AG04450 (cell line): ENCODE results near the gene RIPOR2. TPM values are rescaled to one million over a fixed set of nuclear protein-coding genes. Genes with fewer than 3 reads are reported as not detected.

ENCODE experiments used
- CTCF ChIA-PET: fragments of 300-600, 350-600 bp; formaldehyde crosslinking; extraction: SDS; loops from one replicate; lab custom pipeline; 2022; ENCODE audit warnings: antibody characterized with exemption, inconsistent platforms; lab: Charles Lee
- POLR2A ChIA-PET: fragments of 350-600 bp; formaldehyde crosslinking; extraction: SDS; loops from one replicate; lab custom pipeline; 2021; ENCODE audit warnings: antibody characterized with exemption, inconsistent platforms; lab: Yijun Ruan, JAX
- DNase-seq: peaks from one replicate; pipeline ENCODE4 v3.0.0-alpha.2; 2011; ENCODE audit warnings: low read depth, low spot score
- H3K27ac ChIP-seq: one replicate; pipeline ENCODE4 v1.5.1; 2012; ENCODE audit warnings: low read depth, low read length, control low read depth
- H3K27me3 ChIP-seq: one replicate; pipeline ENCODE4 v1.6.0; 2012; ENCODE audit warnings: low read length; ENCODE audit not compliant: control insufficient read depth, insufficient read depth
- H3K4me3 ChIP-seq: 2 replicates; pipeline ENCODE4 v1.5.1; 2011; ENCODE audit warnings: mild to moderate bottlenecking, low read depth, low read length, control low read depth
- H3K9me3 ChIP-seq: 2 replicates; pipeline ENCODE4 v1.5.1; 2012; ENCODE audit warnings: low read length; ENCODE audit not compliant: control insufficient read depth, insufficient read depth
- polyA plus RNA-seq: library from polyadenylated mRNA; depleted of rRNA; stranded (reverse); fragments of >200 nt; gene quantifications from 2 replicates; pipeline ENCODE4 v1.2.3, GENCODE V29; 2011
- TF ChIP-seq, protein P1 (sequence below): IDR thresholded peaks from 2 replicates; pipeline ENCODE4 v1.5.1; 2011; ENCODE audit warnings: low read depth, low read length, control low read depth, inconsistent platforms

Gene RIPOR2
- polyA plus RNA-seq, 1 experiment, result 7.3 TPM

DNA sequence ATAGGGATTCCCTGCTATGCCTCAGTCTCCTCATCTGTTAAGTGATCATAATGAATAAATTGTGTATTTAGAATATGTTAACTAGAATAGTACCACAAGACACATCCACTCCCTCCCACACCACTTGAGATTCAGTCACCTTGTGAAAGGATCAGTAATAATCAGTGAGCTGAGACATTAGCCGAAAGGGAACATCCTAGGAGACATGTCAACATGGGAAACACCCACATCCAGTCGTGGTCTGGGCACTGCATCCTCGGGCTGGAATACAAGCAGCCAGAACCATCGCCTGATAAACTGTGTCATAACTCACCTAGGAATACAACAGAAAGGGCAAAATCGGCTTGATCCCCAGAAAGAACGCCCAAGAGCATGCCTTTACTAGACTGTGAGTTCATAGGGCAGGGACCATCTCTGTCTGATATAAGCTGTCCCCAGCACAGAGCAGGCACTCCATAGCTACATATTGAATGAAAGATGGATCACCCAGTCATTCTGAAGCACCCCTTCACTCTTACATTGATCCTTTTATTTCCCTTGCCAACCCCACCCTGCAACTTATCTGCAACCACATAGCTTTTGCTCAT, 23.9 kb downstream of the RIPOR2 start:
- no peak overlapping the region for H3K27ac ChIP-seq
- no peak for DNase-seq
- TF ChIP-seq, protein P1, sequence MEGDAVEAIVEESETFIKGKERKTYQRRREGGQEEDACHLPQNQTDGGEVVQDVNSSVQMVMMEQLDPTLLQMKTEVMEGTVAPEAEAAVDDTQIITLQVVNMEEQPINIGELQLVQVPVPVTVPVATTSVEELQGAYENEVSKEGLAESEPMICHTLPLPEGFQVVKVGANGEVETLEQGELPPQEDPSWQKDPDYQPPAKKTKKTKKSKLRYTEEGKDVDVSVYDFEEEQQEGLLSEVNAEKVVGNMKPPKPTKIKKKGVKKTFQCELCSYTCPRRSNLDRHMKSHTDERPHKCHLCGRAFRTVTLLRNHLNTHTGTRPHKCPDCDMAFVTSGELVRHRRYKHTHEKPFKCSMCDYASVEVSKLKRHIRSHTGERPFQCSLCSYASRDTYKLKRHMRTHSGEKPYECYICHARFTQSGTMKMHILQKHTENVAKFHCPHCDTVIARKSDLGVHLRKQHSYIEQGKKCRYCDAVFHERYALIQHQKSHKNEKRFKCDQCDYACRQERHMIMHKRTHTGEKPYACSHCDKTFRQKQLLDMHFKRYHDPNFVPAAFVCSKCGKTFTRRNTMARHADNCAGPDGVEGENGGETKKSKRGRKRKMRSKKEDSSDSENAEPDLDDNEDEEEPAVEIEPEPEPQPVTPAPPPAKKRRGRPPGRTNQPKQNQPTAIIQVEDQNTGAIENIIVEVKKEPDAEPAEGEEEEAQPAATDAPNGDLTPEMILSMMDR, result no peak
- ChIA-PET CTCF (interaction anchor here (0.8 to 2.5 kb wide), 4 partner anchors 21 to 159 kb away, joined by 4 to 13 read pairs (median 8); no protein-coding TSS in a partner anchor), POLR2A (interaction anchor here (1.4 to 2.0 kb wide), 3 partner anchors 9 to 31 kb away, joined by 5 to 7 read pairs (median 7); no protein-coding TSS in a partner anchor)
- no peaks in the 10 kb centered on the region for H3K9me3 ChIP-seq
- peaks cover 2% of the 10 kb centered on the region for H3K27me3 ChIP-seq
- peak overlapping the region; percentile 72 for H3K4me3 ChIP-seq

DNA sequence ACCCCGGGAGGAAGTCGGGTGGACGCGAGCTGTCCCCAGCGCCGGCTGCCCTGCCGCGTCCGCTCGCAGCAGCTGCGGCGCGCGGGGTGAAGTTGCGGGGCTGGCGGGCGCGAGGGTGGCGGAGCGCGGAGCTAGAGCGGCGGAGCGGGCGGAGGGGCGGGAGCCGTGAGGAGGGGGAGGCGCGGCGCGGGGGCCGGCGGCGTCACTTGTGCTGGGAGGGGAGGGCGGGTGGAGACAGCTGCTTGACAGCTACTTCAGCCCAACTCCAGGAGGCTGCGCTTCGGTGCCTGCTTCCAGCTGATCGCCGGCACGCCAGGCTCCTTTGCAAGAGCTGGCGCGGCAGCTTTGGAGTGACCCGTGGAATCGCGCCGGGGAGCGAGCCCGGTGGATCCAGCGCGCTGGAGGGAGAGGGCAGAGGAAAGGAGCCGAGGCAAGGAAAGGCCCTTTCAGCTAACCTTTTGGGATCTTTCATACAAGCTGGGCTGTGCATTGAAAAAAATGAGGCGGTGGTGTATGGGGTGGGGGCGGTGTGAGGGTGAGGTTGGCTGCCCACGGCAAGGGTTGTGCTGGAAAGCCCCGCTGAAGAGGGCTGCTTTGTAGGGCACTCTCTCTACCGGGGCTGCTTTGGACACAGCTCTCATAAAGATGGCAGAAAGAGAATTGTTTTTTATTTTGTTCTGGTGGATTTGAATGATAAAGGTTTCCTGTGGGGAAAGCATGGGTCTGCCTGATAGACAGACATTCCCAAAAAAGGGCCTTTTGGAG, 24.6 kb downstream of the RIPOR2 start:
- H3K4me3 ChIP-seq, result peak overlapping the region; percentile 72
- ChIA-PET CTCF (interaction anchor here (0.5 to 2.1 kb wide), 8 partner anchors 22 to 328 kb away, joined by 3 to 10 read pairs (median 4); no protein-coding TSS in a partner anchor), POLR2A (interaction anchor here (1.4 to 2.0 kb wide), 3 partner anchors 8 to 30 kb away, joined by 5 to 7 read pairs (median 7); no protein-coding TSS in a partner anchor)
- H3K27ac ChIP-seq, result no peak overlapping the region
- TF ChIP-seq, protein P1, result no peak
- H3K9me3 ChIP-seq, result no peaks in the 10 kb centered on the region
- DNase-seq, result no peak
- peaks cover 2% of the 10 kb centered on the region for H3K27me3 ChIP-seq

DNA sequence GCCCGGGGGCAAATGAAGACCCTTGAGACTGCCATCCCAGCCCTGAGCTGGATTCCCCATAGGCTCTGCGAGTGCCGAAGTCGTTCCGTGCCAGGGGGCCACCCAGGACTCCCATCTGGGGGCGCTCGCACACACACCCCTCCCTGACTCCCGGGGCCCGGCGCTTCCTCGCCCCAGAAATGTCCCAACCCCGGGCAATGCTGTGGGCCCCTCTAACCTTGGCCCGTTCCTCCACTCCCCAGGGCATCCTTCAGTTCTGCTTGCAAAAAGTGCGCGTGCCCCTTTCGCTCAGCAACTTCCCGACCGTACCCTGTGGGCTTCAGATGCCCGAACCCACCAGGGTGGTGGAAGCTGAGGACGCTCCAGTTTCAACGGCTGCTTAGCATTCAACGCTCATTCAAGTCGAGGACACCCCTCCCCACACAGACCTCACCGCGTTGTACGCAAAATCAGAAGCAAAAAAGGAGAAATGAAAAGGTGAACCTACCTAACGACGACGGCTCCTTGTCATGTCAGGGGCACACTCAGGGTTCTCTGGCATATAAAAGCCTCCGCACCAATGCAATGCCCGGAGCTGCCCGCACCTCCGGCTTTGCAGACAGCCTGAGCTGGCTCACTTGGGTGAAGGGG, 25.3 kb downstream of the RIPOR2 start:
- POLR2A ChIA-PET, result interaction anchor here (0.6 to 2.0 kb wide), 4 partner anchors 8 to 102 kb away, joined by 3 to 7 read pairs (median 6); no protein-coding TSS in a partner anchor
- no peak for DNase-seq

DNA sequence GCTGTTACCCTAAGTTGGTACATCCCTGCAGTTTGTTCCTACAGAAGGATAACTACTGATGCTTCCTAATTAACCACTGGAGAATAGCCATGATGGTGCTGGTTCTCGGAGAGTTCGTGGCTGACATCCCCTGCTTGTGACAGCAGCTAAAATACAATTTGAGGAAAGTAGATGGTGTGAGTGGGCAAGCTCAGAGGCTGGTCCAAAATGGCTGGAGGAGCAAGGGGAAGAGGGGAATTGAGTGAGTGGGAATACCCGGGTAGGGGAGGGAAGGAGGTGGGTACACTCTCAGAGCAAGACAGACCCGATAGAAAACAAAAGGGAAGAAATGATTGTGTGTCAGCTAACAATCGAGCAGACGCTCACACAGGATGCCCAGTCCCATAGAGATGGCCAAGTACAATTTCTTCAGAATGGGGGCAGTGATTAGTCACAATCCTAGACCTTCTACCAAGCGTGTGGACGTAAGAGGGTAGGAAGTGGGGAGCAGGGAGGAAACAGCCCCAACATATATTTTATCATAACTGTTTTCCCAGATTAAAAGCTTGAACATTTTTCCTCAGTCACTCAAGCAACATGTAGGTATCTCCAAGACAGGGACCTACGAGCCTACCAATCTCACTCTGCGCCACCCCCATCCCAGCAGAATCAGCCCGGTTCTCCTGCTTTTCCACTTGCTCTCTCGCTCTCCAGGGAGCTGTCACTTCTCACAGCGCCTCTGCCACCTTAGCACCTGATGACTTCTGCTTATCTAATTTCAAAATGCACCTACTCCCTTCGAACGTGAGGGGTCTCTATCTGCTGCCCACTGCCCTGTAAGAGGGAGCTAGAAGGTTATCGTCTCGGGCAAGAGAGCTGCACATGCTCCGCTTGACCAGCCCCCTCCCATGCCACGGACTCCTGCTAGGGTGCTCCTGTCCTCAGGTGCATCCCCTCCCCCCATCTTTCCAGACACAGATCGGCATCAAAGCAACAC, 26.2 kb downstream of the RIPOR2 start:
- ChIA-PET CTCF (interaction anchor here (0.8 to 1.6 kb wide), 8 partner anchors 9 to 161 kb away, joined by 3 to 9 read pairs (median 3); no protein-coding TSS in a partner anchor), POLR2A (interaction anchor here (0.6 to 2.0 kb wide), 3 partner anchors 26 to 101 kb away, joined by 3 to 7 read pairs (median 5); no protein-coding TSS in a partner anchor)
- H3K27ac ChIP-seq, result no peak overlapping the region
- TF ChIP-seq, protein P1, result no peak
- peak overlapping the region; percentile 72 for H3K4me3 ChIP-seq
- H3K9me3 ChIP-seq, result no peaks in the 10 kb centered on the region
- peaks cover 2% of the 10 kb centered on the region for H3K27me3 ChIP-seq
- no peak for DNase-seq

More for the DNA sequence above, 25.3 kb downstream of the RIPOR2 start:
- TF ChIP-seq, protein P1, result peak; percentile 33
- H3K4me3 ChIP-seq, result peak overlapping the region; percentile 72
- CTCF ChIA-PET, result interaction anchor here (0.5 to 2.1 kb wide), 10 partner anchors 8 to 161 kb away, joined by 3 to 10 read pairs (median 3); no protein-coding TSS in a partner anchor
- H3K27ac ChIP-seq, result no peak overlapping the region
- H3K9me3 ChIP-seq, result no peaks in the 10 kb centered on the region
- peaks cover 2% of the 10 kb centered on the region for H3K27me3 ChIP-seq
